Hepatic stellate cell (primary cell): Measurements from ENCODE around the gene EFCAB11.

ENCODE experiments used
- DNase-seq: peaks from one replicate; pipeline ENCODE4 v3.0.0; 2011; ENCODE audit warnings: low spot score

Gene EFCAB11

DNA sequence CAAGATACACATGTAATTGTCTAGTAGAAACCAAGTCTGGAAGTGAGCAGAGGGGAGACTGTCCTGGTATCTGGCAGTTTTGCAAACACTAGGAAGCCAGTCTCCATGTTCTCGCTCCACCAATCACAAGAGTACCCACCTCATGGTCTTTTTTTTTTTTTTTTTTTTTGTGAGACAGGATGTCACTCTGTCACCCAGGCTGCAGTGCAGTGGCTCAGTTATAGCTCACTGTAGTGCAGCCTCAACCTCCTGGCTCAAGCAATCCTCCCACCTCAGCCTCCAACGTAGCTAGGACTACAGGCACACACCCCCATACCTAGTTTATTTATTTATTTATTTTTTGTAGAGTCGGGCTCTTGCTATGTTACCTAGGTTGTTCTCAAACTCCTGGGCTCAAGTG lies 189.2 kb downstream of the EFCAB11 start:
- no peak for DNase-seq

DNA sequence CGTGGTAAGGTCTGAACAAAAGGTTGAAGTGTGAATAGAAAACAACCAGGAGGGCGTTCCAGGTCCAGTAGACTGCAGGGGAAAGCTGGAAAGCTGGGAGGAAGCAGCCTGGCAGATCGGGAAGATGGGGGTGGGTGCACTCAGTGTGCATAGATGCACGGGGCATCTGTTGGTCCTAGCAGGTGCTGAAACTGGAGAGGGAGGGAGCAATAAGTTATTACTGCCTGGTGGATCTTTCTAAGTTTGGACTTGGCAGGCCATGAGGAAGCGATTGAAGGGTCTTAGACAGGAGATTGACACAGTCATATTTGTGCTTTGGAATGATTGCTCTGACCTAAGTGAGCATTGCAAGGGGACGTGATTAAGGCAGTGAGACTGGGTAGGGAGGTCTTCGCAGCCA lies 194.4 kb downstream of the EFCAB11 start:
- DNase-seq = no peak

DNA sequence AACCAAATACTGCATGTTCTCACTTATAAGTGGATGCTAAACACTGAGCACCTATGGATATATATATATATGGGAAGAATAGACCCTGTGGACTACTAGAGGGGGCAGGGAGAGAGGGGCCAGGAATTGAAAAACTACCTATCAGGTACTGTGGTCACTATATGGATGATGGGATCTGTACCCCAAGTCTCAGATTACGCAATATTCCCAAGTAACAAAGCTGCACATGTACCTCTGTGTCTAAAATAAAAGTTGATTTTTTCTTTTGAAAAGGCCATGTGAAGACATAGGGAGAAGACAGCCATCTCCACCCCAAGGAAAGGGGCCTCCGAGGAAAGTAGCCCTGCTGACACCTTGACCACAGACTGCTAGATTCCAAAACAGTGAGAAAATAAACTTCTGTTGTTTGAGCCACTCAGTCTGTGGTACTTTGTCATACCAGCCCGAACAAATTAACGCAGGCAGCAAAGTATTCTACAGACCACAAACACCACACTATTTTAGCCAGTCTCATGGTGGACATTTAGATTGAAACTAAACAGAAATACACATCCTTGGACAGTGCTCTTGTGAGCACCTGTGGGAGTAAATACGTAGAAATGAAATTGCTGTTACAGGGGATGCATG lies 197.1 kb downstream of the EFCAB11 start:
- DNase-seq = no peak

DNA sequence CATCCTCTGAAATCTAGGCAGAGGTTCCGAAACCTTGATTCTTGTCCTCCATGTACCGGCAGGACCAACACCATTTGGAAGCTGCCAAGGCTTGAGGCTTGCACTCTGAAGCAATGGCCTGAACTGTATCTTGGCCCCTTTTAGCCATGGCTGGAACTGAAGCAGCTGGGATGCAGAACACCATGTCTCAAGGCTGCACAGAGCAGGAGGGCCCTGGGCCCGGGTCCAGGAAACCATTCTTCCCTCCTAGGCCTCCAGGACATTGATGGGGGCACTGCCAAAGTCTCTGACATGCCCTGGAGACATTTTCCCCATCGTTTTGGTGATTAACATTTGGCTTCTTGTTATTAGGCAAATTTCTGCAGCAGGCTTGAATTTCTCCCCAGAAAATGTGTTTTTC lies 198.7 kb downstream of the EFCAB11 start:
- no peak for DNase-seq

- DNase-seq = no peak
These were observed 200.6 kb downstream of the EFCAB11 start for GRCh38 chr14:89753828-89754412.

GRCh38 chr14:89750908-89751392 lies 203.6 kb downstream of the EFCAB11 start:
- no peak for DNase-seq

- DNase-seq = no peak
These were observed 204.2 kb downstream of the EFCAB11 start for GRCh38 chr14:89750281-89750755.

DNA sequence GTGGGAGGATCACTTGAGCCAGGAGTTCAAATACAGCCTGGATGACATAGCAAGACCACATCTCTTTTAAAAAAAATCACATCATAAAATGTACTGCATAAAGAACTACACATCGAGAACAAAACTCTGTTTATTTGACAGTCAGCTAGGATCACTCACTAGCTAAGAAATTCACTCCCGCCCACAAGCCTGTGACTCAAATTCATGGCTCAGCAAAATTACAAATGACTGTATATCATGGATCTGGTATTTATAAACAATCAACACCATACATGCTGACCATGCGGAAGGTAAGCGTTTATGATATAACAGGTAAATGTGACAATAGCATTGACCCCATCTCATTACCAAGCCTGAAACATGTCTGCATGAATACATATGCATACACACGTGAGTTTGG lies 206.5 kb downstream of the EFCAB11 start:
- no peak for DNase-seq

DNA sequence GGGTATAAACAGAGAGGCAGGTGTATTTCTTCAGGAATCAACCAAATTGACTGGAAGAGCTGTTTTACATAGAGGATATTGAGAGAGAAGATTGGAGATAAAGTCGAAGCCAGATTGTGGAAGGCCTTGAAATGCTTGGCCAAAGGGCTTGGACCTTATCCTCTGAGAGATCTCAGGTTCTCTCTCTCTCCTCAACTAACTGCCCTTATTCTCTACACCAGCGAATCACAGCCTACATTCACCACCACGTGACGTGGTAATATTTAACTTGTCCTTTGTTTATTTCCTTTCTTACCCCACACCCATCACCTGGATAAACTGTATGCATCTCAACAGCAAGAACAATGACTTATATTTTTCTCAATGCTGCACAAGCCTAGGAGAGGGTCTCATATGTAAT lies 207.4 kb downstream of the EFCAB11 start:
- no peak for DNase-seq

GRCh38 chr14:89746654-89747053 lies 207.9 kb downstream of the EFCAB11 start:
- no peak for DNase-seq

- no peak for DNase-seq
These were observed 208.4 kb downstream of the EFCAB11 start for GRCh38 chr14:89746135-89746534.
